ENCODE data around the gene ORAI3. TPM values are rescaled to one million over a fixed set of nuclear protein-coding genes. Genes with fewer than 3 reads are reported as not detected.

ORAI3 gene
- total RNA-seq, 1 experiment from 2014 or later, result 5.7 TPM

DNA sequence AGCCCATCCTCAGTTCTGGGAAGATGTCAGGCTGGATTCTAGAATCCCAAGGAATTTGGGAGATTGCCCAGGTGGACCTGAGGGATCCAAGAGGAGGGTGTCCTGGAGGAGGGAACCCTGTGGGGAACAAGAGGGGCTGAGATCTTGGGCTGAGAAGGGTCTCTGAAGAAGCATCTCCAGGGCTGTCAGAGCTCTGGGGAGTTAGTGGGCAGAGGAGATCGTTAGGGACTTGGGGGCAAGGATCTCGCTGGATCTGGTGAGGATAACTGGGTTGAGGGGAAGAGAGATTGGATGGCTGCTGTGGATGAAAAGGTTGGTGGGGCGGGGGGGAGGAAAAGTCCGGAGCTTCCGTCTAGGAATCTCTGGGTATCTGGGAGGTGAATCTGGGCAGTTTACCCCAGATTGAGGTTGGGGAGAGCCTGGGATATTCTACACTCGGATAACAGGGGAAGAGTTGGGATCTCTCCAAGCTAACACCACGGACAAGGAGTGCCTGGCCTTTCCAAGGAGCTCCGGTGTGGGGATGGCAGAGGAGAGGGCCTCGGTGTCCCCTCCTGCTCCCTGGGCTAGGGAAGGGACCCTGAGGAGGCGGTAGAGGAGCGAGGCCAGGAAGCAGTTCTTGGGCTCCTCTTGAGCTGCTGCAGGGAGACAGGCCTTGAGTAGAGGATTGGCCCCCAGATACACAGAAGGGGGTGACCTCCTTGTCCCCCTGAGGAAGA, 23.8 kb upstream of the ORAI3 start:
- ATAC-seq (no peak), DNase-seq (no peak)
- ChIA-PET POLR2A (ENCODE audit: unreplicated experiment) (no interaction called here), CTCF (no interaction called here)
- H3K4me2 ChIP-seq (ENCODE audit: low read length), result peak overlapping the region; percentile 88
- H4K20me1 ChIP-seq (ENCODE audit: low read length), result no peaks in the 10 kb centered on the region
- H3K4me1 ChIP-seq (ENCODE audit: insufficient read depth, low read length), result peaks cover 7% of the 10 kb centered on the region
- H3K27me3 ChIP-seq (ENCODE audit: low read length), result no peaks in the 10 kb centered on the region
- H3K9ac ChIP-seq (ENCODE audit: low read length), result peak overlapping the region; percentile 31; the same call in 1 of the 2 replicates
- peaks cover 6% of the 10 kb centered on the region for H3K79me2 ChIP-seq (ENCODE audit: low read length)
- no peaks in the 10 kb centered on the region for H3F3A ChIP-seq (ENCODE audit: low read length, unreplicated experiment)
- H3K9me2 ChIP-seq (replicated peaks; ENCODE audit: low read length), result no peaks in the 10 kb centered on the region
- no peaks in the 10 kb centered on the region; the same call in 1 of the 2 replicates for H3K36me3 ChIP-seq (ENCODE audit: low read depth, low read length)
- H3K27ac ChIP-seq (ENCODE audit: low read length), result no peak overlapping the region
- peak overlapping the region; percentile 86 for H3K4me3 ChIP-seq (ENCODE audit: low read length)
- TF ChIP-seq EZH2phosphoT487 (IDR thresholded peaks at IDR 0.05; ENCODE audit: borderline replicate concordance, low read length) (no peak), EZH2 (IDR thresholded peaks at IDR 0.05; ENCODE audit: low read length, unreplicated experiment) (no peak)
- TF ChIP-seq, protein P1, sequence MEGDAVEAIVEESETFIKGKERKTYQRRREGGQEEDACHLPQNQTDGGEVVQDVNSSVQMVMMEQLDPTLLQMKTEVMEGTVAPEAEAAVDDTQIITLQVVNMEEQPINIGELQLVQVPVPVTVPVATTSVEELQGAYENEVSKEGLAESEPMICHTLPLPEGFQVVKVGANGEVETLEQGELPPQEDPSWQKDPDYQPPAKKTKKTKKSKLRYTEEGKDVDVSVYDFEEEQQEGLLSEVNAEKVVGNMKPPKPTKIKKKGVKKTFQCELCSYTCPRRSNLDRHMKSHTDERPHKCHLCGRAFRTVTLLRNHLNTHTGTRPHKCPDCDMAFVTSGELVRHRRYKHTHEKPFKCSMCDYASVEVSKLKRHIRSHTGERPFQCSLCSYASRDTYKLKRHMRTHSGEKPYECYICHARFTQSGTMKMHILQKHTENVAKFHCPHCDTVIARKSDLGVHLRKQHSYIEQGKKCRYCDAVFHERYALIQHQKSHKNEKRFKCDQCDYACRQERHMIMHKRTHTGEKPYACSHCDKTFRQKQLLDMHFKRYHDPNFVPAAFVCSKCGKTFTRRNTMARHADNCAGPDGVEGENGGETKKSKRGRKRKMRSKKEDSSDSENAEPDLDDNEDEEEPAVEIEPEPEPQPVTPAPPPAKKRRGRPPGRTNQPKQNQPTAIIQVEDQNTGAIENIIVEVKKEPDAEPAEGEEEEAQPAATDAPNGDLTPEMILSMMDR (conservative IDR thresholded peaks at IDR 0.05; ENCODE audit: low read depth, low read length), result no peak
- H3K9me3 ChIP-seq (ENCODE audit: low read length), result no peaks in the 10 kb centered on the region
- intact Hi-C loops (cut with micrococcal nuclease), result no loop called here
- H2AFZ ChIP-seq (ENCODE audit: low read length), result no peak overlapping the region
- BruUV-seq (replicated peaks), result no TSS peak

DNA sequence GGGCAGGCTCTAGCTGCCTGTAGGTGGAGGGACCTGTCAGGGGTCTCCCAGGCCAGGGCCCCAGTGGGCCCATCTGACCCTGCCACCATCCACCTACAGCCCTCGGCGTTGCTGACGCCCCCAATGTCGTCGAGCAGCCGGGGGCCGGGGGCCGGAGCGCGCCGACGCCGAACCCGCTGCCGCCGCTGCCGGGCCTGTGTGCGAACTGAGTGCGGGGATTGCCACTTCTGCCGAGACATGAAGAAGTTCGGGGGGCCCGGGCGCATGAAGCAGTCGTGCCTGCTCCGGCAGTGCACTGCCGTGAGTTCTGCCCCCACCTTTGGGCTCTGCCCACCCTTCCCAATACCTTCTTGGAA, 23.3 kb upstream of the ORAI3 start:
- no peaks in the 10 kb centered on the region; the same call in 1 of the 2 replicates for H3K36me3 ChIP-seq (ENCODE audit: low read depth, low read length)
- no peaks in the 10 kb centered on the region for H3K9me3 ChIP-seq (ENCODE audit: low read length)
- ChIA-PET POLR2A (ENCODE audit: unreplicated experiment) (interaction anchor here (0.6 kb wide), 1 partner anchor 177 kb away, joined by 6 read pairs; the partner anchor contains the start of gene PHKG2), CTCF (no interaction called here)
- H3K27me3 ChIP-seq (ENCODE audit: low read length), result no peaks in the 10 kb centered on the region
- H3K79me2 ChIP-seq (ENCODE audit: low read length), result peaks cover 6% of the 10 kb centered on the region
- no peak overlapping the region for H2AFZ ChIP-seq (ENCODE audit: low read length)
- H3K9ac ChIP-seq (ENCODE audit: low read length), result no peak overlapping the region
- peaks cover 7% of the 10 kb centered on the region for H3K4me1 ChIP-seq (ENCODE audit: insufficient read depth, low read length)
- no peak overlapping the region for H3K27ac ChIP-seq (ENCODE audit: low read length)
- no peaks in the 10 kb centered on the region for H3K9me2 ChIP-seq (replicated peaks; ENCODE audit: low read length)
- DNase-seq (no peak), ATAC-seq (no peak)
- no peak overlapping the region for H3K4me3 ChIP-seq (ENCODE audit: low read length)
- BruUV-seq (replicated peaks), result no TSS peak
- no peaks in the 10 kb centered on the region for H3F3A ChIP-seq (ENCODE audit: low read length, unreplicated experiment)
- intact Hi-C loops (cut with micrococcal nuclease), result no loop called here
- TF ChIP-seq, protein P1 (conservative IDR thresholded peaks at IDR 0.05; ENCODE audit: low read depth, low read length), result no peak
- no peak for TF ChIP-seq EZH2 (IDR thresholded peaks at IDR 0.05; ENCODE audit: low read length, unreplicated experiment)
- TF ChIP-seq EZH2phosphoT487 (IDR thresholded peaks at IDR 0.05; ENCODE audit: borderline replicate concordance, low read length), result no peak
- H3K4me2 ChIP-seq (ENCODE audit: low read length), result no peak overlapping the region
- no peaks in the 10 kb centered on the region for H4K20me1 ChIP-seq (ENCODE audit: low read length)
